ENCODE measurements around the gene SLC22A7. TPM values are rescaled to one million over a fixed set of nuclear protein-coding genes. Genes with fewer than 3 reads are reported as not detected.

SLC22A7 gene, protein sequence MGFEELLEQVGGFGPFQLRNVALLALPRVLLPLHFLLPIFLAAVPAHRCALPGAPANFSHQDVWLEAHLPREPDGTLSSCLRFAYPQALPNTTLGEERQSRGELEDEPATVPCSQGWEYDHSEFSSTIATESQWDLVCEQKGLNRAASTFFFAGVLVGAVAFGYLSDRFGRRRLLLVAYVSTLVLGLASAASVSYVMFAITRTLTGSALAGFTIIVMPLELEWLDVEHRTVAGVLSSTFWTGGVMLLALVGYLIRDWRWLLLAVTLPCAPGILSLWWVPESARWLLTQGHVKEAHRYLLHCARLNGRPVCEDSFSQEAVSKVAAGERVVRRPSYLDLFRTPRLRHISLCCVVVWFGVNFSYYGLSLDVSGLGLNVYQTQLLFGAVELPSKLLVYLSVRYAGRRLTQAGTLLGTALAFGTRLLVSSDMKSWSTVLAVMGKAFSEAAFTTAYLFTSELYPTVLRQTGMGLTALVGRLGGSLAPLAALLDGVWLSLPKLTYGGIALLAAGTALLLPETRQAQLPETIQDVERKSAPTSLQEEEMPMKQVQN
- not detected in 2 replicates for total RNA-seq

DNA sequence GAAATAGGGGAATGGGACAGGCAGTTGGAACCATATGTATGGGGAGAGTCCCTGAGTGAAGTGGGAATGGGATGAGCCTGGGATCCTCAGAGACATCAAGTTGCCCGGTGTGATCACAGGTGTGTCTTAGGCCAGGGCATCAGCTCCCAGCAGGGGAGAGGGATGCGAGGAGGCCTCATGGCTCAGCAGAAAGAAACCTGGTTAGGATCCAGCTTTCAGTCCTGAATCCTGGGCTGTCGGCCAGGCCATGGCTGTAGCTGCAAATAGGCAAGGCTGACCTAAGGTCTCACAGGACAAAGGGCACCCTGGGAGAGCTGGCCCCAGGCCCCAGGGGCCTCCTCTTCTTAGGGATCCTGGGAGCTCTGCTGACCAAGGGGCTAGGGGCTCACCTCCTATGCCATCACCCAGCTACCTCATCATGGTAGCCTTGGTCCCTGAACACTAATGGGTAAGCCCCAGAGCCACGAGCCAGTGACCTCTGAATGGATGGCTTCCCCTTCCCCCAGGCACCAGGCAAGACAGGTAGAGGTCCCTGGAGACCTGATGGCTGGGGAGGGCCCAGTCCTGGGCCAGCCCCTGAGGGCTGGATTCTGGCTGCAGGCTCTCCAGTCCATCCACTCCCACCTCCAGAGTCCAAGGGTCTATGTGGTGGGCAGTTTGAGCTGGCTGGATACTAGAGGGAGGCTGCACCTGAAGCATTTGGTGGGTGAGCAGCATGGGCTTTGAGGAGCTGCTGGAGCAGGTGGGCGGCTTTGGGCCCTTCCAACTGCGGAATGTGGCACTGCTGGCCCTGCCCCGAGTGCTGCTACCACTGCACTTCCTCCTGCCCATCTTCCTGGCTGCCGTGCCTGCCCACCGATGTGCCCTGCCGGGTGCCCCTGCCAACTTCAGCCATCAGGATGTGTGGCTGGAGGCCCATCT lies at the start of gene SLC22A7:
Gene SLC22A7 (plus strand): TSS at position 617 of the 921 bp plus-strand sequence. CDS start 99 bp downstream, at position 716.

DNA sequence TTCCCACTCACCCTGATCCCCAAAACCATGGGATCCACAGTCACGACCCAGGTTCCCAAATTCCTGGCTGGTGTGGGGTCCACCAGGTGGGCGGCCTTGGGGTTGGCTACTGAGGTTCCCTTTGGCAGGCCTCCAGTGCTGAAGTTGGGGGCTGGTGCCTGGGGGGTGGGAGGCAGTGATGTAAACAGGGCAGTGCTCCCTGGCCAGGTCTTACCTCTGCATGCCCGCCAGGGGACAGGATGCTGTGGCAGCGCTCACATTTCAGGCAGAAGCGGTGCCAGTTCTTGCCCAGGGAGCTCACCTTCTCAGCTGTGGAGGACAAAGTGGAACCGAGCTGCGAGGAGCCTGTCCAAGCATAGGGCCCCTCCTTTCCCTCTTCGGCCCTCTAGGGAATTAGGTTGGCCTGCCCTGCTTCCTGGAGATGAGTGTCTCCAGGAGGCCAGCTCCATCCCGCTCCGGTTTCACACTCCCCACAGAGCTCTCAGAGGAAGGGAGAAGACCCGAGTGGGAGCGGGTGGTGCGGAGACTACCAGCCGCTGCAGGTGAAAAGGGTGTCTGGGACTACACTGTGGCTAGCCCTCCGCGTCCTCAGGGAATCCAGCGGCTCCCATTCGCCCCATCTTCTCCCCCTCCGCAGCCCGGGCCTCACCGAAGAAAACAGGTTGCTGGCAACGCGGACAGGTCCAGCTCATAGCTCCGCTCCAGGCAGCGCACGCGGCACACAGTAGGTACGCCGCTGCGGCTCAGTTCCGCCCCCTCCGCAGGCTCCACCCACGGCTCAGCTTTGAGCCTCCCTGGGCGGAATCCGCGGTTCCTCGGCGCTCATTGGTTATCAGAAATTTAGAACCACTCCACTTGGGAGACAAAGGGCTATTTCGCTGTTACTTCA lies 10.3 kb downstream of the SLC22A7 start, which contains the start of gene CRIP3:
Gene CRIP3 (minus strand): TSS at position 726 of the 889 bp plus-strand sequence. CDS start 34 bp downstream, at position 692.

Other genes starting within 250 kb of the SLC22A7 start
- 21.9 and 23.6 TPM in 2 replicates for gene CUL7, start 244.4 kb upstream of the SLC22A7 start, total RNA-seq
- 21.8 and 40.3 TPM in 2 replicates for gene MRPL2, start 238.8 kb upstream of the SLC22A7 start, total RNA-seq
- 14.0 and 16.6 TPM in 2 replicates for gene KLC4, start 238.6 kb upstream of the SLC22A7 start, total RNA-seq
- 68.4 and 143 TPM in 2 replicates for gene PTK7, start 221.9 kb upstream of the SLC22A7 start, total RNA-seq
- gene SRF, start 127.0 kb upstream of the SLC22A7 start, total RNA-seq = 33.5 and 34.2 TPM in 2 replicates
- gene CUL9, start 116.1 kb upstream of the SLC22A7 start, total RNA-seq = 30.8 and 54.0 TPM in 2 replicates
- gene DNPH1, start 68.8 kb upstream of the SLC22A7 start, total RNA-seq = 36.7 and 45.8 TPM in 2 replicates
- not detected in 2 replicates for gene TTBK1, start 54.8 kb upstream of the SLC22A7 start, total RNA-seq
- not detected in 2 replicates for gene CRIP3, start 10.6 kb downstream of the SLC22A7 start, total RNA-seq
- 4.1 and 7.0 TPM in 2 replicates for gene ZNF318, start 71.4 kb downstream of the SLC22A7 start, total RNA-seq
- 12.0 and 22.3 TPM in 2 replicates for gene ABCC10, start 129.3 kb downstream of the SLC22A7 start, total RNA-seq
- 2.8 and 4.8 TPM in 2 replicates for gene DLK2, start 157.3 kb downstream of the SLC22A7 start, total RNA-seq
- gene TJAP1, start 179.3 kb downstream of the SLC22A7 start, total RNA-seq = 7.2 and 12.4 TPM in 2 replicates
- 0.14 and 0.34 TPM in 2 replicates for gene LRRC73, start 212.1 kb downstream of the SLC22A7 start, total RNA-seq
- 62.2 and 68.1 TPM in 2 replicates for gene YIPF3, start 218.7 kb downstream of the SLC22A7 start, total RNA-seq
- gene POLR1C, start 218.8 kb downstream of the SLC22A7 start, total RNA-seq = 35.3 and 42.4 TPM in 2 replicates